ENCODE measurements around the gene MEIOB. TPM values are rescaled to one million over a fixed set of nuclear protein-coding genes. Genes with fewer than 3 reads are reported as not detected.
"Not testable (repeated sequence)": the region's sequence is repeated elsewhere in the genome, so short reads cannot be mapped to it uniquely, and the experiment has no call there.

The MEIOB gene
- total RNA-seq (2012; rRNA removed) = 0.25 and 0.44 TPM in 2 replicates

GRCh38 chr16:1871974-1872635, at the start of gene MEIOB:
MEIOB (minus strand) TSS chr16:1872164; CDS start chr16:1868175, 3,989 bp downstream.
- Histone ChIP-seq H3K27me3 (ENCODE audit: control insufficient read depth, insufficient read depth, low read length) (peaks cover 31% of the 10 kb centered on the region), H3K9ac (ENCODE audit: low read depth, low read length) (no peak within 1 kb of the TSS), H3K4me2 (ENCODE audit: low read length) (peak within 1 kb of the TSS; percentile 63), H3K36me3 (ENCODE audit: insufficient read depth, low read length) (no peaks in the 10 kb centered on the region), H3K4me1 (ENCODE audit: control insufficient read depth, insufficient read depth, low read length) (peaks cover 10% of the 10 kb centered on the region), H3K4me3 (ENCODE audit: low read length) (peak within 1 kb of the TSS; percentile 24), H3K9me3 (replicated peaks; ENCODE audit: low read length) (no peaks in the 10 kb centered on the region)

- Histone ChIP-seq H3K4me1 (ENCODE audit: control insufficient read depth, insufficient read depth, low read length) (peaks cover 9% of the 10 kb centered on the region), H3K4me3 (ENCODE audit: low read length) (no peak overlapping the region), H3K9ac (ENCODE audit: low read depth, low read length) (no peak overlapping the region), H3K9me3 (replicated peaks; ENCODE audit: low read length) (no peaks in the 10 kb centered on the region), H3K36me3 (ENCODE audit: insufficient read depth, low read length) (no peaks in the 10 kb centered on the region), H3K27me3 (ENCODE audit: control insufficient read depth, insufficient read depth, low read length) (peaks cover 84% of the 10 kb centered on the region), H3K4me2 (ENCODE audit: low read length) (no peak overlapping the region)
Observed at GRCh38 chr16:1920727-1921171, 48.8 kb upstream of the MEIOB start.

- H3K4me3 ChIP-seq (ENCODE audit: low read length); H3K9me3 ChIP-seq (replicated peaks; ENCODE audit: low read length); H3K9ac ChIP-seq (ENCODE audit: low read depth, low read length); H3K4me1 ChIP-seq (ENCODE audit: control insufficient read depth, insufficient read depth, low read length); H3K36me3 ChIP-seq (ENCODE audit: insufficient read depth, low read length); H3K4me2 ChIP-seq (ENCODE audit: low read length): not testable (repeated sequence)
- H3K27me3 ChIP-seq (ENCODE audit: control insufficient read depth, insufficient read depth, low read length) = peaks cover 84% of the 10 kb centered on the region
Observed at GRCh38 chr16:1920122-1920521, 48.2 kb upstream of the MEIOB start.

GRCh38 chr16:1919327-1919998, 47.5 kb upstream of the MEIOB start:
- Histone ChIP-seq H3K36me3 (ENCODE audit: insufficient read depth, low read length) (no peaks in the 10 kb centered on the region), H3K27me3 (ENCODE audit: control insufficient read depth, insufficient read depth, low read length) (peaks cover 85% of the 10 kb centered on the region), H3K4me3 (ENCODE audit: low read length) (no peak overlapping the region), H3K9me3 (replicated peaks; ENCODE audit: low read length) (no peaks in the 10 kb centered on the region), H3K4me1 (ENCODE audit: control insufficient read depth, insufficient read depth, low read length) (peaks cover 9% of the 10 kb centered on the region), H3K9ac (ENCODE audit: low read depth, low read length) (no peak overlapping the region), H3K4me2 (ENCODE audit: low read length) (no peak overlapping the region)

- Histone ChIP-seq H3K4me1 (ENCODE audit: control insufficient read depth, insufficient read depth, low read length) (peaks cover 6% of the 10 kb centered on the region), H3K4me3 (ENCODE audit: low read length) (no peak within 1 kb of the TSS), H3K4me2 (ENCODE audit: low read length) (no peak within 1 kb of the TSS), H3K36me3 (ENCODE audit: insufficient read depth, low read length) (no peaks in the 10 kb centered on the region), H3K9ac (ENCODE audit: low read depth, low read length) (no peak within 1 kb of the TSS), H3K9me3 (replicated peaks; ENCODE audit: low read length) (no peaks in the 10 kb centered on the region), H3K27me3 (ENCODE audit: control insufficient read depth, insufficient read depth, low read length) (peaks cover 86% of the 10 kb centered on the region)
Observed at GRCh38 chr16:1918351-1919326, 46.7 kb upstream of the MEIOB start, which contains the start of gene HS3ST6. HS3ST6 (minus strand) TSS chr16:1918415; CDS start chr16:1918323, 92 bp downstream.

GRCh38 chr16:1917665-1918350, 45.8 kb upstream of the MEIOB start:
- Histone ChIP-seq H3K4me2 (ENCODE audit: low read length) (no peak overlapping the region), H3K9ac (ENCODE audit: low read depth, low read length) (no peak overlapping the region), H3K27me3 (ENCODE audit: control insufficient read depth, insufficient read depth, low read length) (peaks cover 83% of the 10 kb centered on the region), H3K36me3 (ENCODE audit: insufficient read depth, low read length) (no peaks in the 10 kb centered on the region), H3K9me3 (replicated peaks; ENCODE audit: low read length) (no peaks in the 10 kb centered on the region), H3K4me3 (ENCODE audit: low read length) (no peak overlapping the region), H3K4me1 (ENCODE audit: control insufficient read depth, insufficient read depth, low read length) (no peaks in the 10 kb centered on the region)

- H3K36me3 ChIP-seq (ENCODE audit: insufficient read depth, low read length) = no peaks in the 10 kb centered on the region
- no peak overlapping the region for H3K4me3 ChIP-seq (ENCODE audit: low read length)
- H3K4me2 ChIP-seq (ENCODE audit: low read length) = no peak overlapping the region
- H3K9me3 ChIP-seq (replicated peaks; ENCODE audit: low read length) = no peaks in the 10 kb centered on the region
- H3K27me3 ChIP-seq (ENCODE audit: control insufficient read depth, insufficient read depth, low read length) = peaks cover 77% of the 10 kb centered on the region
- no peaks in the 10 kb centered on the region for H3K4me1 ChIP-seq (ENCODE audit: control insufficient read depth, insufficient read depth, low read length)
- no peak overlapping the region for H3K9ac ChIP-seq (ENCODE audit: low read depth, low read length)
Observed at GRCh38 chr16:1917056-1917664, 45.2 kb upstream of the MEIOB start.

- Histone ChIP-seq H3K4me1 (ENCODE audit: control insufficient read depth, insufficient read depth, low read length) (no peaks in the 10 kb centered on the region), H3K27me3 (ENCODE audit: control insufficient read depth, insufficient read depth, low read length) (peaks cover 76% of the 10 kb centered on the region), H3K36me3 (ENCODE audit: insufficient read depth, low read length) (no peaks in the 10 kb centered on the region), H3K9me3 (replicated peaks; ENCODE audit: low read length) (no peaks in the 10 kb centered on the region), H3K9ac (ENCODE audit: low read depth, low read length) (no peak overlapping the region), H3K4me2 (ENCODE audit: low read length) (no peak overlapping the region), H3K4me3 (ENCODE audit: low read length) (no peak overlapping the region)
Observed at GRCh38 chr16:1916640-1916990, 44.7 kb upstream of the MEIOB start.

- no peak overlapping the region for H3K9ac ChIP-seq (ENCODE audit: low read depth, low read length)
- H3K9me3 ChIP-seq (replicated peaks; ENCODE audit: low read length) = no peaks in the 10 kb centered on the region
- no peaks in the 10 kb centered on the region for H3K36me3 ChIP-seq (ENCODE audit: insufficient read depth, low read length)
- peaks cover 69% of the 10 kb centered on the region for H3K27me3 ChIP-seq (ENCODE audit: control insufficient read depth, insufficient read depth, low read length)
- H3K4me1 ChIP-seq (ENCODE audit: control insufficient read depth, insufficient read depth, low read length) = no peaks in the 10 kb centered on the region
- H3K4me3 ChIP-seq (ENCODE audit: low read length) = no peak overlapping the region
- H3K4me2 ChIP-seq (ENCODE audit: low read length) = no peak overlapping the region
Observed at GRCh38 chr16:1915732-1916639, 44.0 kb upstream of the MEIOB start.

- Histone ChIP-seq H3K4me1 (ENCODE audit: control insufficient read depth, insufficient read depth, low read length) (no peaks in the 10 kb centered on the region), H3K4me2 (ENCODE audit: low read length) (no peak overlapping the region), H3K9me3 (replicated peaks; ENCODE audit: low read length) (no peaks in the 10 kb centered on the region), H3K27me3 (ENCODE audit: control insufficient read depth, insufficient read depth, low read length) (peaks cover 59% of the 10 kb centered on the region), H3K4me3 (ENCODE audit: low read length) (no peak overlapping the region), H3K36me3 (ENCODE audit: insufficient read depth, low read length) (no peaks in the 10 kb centered on the region), H3K9ac (ENCODE audit: low read depth, low read length) (no peak overlapping the region)
Observed at GRCh38 chr16:1914988-1915387, 43.0 kb upstream of the MEIOB start.
